HG02885 (cell line): ENCODE data around the gene ETNK1.

Source experiments
- ATAC-seq: cut with Tn5 transposase; IDR thresholded peaks from one replicate; pipeline ENCODE4 v1.9.1; 2021; ENCODE audit warnings: mild to moderate bottlenecking; ENCODE audit not compliant: unreplicated experiment, poor library complexity

ETNK1 gene

DNA sequence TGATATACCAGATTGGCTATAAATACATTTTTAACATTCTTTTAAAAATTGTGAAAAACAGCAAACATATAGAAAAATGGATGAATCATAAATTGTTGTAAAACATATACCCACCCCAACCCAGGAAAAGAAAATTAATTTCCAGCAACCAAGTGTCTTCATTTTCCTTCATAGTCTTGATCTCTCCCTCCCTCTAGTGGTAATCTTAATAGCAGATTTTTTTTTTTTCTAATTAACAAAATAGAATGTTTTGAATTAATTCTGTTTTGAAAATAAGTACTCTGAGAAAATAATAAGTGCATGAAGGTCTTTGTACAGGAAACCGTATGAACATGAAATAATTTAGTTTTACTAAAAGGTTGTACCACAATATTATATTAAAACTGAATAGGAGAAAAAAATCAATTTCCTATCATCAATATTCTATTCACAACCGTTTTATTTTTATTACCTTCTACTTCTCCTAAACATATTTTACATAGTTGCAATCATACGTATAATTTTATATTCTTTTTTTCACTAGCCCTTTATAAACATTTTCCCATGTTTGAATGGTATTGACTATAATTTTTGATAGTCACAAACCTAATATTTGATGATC is 7.0 kb downstream of the ETNK1 start:
- ATAC-seq: no peak

GRCh38 chr12:22634883-22635282 is 9.9 kb downstream of the ETNK1 start:
- ATAC-seq: no peak

- no peak for ATAC-seq
These were observed 10.8 kb downstream of the ETNK1 start for GRCh38 chr12:22635812-22636211.

DNA sequence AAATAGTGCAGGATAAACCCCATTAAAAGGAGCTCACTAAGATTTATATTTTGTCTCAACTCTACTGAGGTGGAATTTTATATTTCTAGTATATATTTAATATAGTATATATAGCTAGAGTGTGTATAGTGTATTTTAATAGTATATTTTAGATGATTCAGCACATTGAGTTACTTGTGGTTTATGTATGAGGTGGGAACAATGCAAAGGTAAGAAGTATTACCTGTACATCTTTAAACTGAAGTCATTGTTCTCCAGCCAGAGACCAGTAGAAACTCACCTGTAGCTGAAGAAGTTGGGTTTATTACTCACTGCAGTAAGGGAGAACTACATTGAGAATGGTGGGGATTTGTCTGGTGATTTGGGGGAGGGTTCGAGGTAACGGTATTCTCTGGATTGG is 15.9 kb downstream of the ETNK1 start:
- no peak for ATAC-seq

GRCh38 chr12:22641353-22642053 is 16.5 kb downstream of the ETNK1 start:
- no peak for ATAC-seq

DNA sequence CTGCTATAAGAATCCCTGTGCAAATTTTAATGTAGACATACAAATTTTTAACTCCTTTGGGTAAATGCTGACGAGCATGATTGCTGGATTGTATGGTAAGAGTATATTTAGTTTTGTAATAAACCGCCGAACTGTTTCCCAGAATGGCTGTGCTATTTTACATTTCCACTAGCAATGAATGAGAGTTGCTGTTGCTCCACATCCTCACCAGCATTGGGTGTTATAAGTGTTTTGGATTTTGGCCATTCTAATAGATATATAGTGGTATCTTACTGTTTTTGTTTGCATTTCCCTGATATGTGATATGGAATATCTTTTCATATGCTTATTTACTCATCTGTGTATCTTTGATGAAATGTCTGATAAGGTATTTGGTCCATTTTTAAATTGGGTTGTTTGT is 23.7 kb downstream of the ETNK1 start:
- ATAC-seq: no peak

GRCh38 chr12:22653075-22653474 is 28.1 kb downstream of the ETNK1 start:
- ATAC-seq: no peak

DNA sequence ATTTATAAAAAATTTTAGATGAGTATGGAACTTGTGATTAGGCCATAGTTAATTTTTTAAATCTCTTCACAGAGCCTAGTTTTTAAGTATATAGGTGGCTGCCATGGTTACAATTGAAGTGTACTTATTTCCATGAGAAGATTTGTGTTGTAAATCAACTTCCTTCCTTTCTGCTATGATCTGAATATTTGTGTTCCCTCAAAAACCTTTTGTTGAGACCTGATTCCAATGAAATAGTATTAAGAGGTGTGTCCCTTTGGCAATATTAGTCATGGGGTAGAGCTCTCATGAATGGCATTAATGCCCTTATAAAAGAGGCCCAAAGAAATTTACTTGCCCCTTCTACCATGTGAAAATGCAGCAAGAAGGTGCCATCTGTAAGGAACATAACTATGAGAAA is 28.8 kb downstream of the ETNK1 start:
- ATAC-seq: no peak

DNA sequence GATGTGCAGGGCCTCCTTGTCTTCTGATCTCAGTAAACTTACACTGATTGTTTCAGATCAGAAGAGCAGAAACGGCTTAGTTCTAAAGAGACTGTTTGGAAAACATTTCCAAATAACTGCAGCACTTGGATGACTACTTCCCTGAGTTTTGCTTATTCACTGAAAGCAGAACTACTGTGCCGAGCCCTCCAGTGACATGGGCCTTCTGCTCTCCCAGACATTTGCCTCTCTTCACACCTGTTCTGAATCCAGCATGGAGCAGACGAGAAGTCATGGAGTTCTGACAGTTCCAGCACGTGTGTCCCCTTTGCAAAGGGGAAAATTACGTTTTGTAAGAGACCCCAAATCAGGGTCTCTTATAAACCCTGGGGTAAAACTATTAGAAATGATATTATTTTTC is 31.4 kb downstream of the ETNK1 start:
- no peak for ATAC-seq

DNA sequence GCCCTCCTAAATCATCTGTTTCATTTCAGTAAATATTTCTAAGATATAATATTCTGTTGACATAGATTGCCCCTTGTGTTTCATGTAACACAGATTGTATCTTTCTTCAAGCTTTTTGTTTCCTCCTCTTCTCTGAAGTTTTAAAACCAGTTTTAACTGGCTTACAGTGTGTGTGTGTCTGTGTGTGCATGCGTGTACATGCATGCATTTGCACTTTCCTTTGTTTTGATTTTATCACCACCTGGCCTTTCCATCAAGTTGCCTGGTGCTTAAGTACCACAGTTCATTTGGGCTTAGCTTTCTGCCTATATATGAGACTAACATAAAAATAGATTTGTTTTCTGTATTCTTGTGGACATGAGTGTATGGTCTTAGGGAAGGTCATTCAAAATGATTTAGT is 31.9 kb downstream of the ETNK1 start:
- no peak for ATAC-seq

GRCh38 chr12:22657538-22657937 is 32.6 kb downstream of the ETNK1 start:
- no peak for ATAC-seq

DNA sequence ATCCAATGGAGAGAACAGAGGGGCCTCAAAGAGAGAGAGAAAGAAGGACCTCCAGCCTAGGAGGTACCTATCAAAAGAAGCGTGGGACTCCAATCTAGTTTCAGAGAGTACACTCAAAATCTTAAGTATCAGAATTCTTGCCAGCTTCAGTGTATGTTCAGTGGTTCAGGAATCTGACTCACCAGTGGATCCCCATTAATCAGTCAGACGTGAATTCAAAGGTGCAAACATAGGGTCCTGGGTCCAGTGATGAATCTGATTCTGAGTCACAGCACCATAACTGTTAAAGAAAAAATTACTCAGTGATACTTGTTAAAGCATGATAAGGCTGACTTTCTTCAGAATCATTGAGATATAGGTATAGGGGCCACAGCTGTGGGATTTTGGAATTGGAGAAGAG is 33.2 kb downstream of the ETNK1 start:
- no peak for ATAC-seq

DNA sequence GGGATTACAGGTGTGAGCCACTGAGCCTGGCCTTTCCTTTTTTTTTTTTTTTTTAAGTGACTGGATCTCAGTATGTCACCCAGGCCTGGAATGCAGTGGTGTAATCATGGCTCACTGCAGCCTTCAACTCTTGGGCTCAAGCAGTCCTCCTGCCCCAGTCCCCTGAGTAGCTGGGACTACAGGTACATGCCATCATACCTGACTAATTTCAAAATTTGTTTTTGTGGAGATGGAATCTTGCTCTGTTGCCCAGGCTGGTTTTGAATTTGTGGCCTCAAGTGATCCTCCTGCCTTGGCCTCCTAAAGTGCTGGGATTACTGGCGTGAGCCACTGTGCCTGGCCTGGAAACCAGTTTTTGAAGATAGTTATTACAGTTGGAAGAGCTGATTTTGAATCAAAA is 37.4 kb downstream of the ETNK1 start:
- no peak for ATAC-seq

- ATAC-seq: no peak
These were observed 40.5 kb downstream of the ETNK1 start for GRCh38 chr12:22665476-22665875.

GRCh38 chr12:22667122-22667521 is 42.2 kb downstream of the ETNK1 start:
- ATAC-seq: no peak

DNA sequence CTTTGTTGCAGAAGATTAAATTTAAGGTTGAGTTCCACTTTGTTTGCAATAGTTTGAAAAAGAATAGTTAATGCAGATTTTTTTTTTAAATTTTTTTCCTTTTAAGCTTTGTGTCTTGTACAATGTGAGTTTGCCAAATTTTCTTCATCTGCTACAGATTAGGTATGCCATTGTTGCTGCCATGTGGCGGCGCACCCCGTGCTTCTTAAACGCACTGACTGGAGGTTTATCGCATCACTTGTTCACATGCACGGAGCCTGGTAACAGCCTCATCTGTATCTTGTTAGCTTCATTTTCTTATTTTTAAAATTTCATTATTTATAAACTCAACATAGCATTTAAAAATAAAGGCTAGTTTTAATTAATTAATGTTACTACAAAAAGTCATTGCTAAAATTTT is 43.5 kb downstream of the ETNK1 start:
- no peak for ATAC-seq

DNA sequence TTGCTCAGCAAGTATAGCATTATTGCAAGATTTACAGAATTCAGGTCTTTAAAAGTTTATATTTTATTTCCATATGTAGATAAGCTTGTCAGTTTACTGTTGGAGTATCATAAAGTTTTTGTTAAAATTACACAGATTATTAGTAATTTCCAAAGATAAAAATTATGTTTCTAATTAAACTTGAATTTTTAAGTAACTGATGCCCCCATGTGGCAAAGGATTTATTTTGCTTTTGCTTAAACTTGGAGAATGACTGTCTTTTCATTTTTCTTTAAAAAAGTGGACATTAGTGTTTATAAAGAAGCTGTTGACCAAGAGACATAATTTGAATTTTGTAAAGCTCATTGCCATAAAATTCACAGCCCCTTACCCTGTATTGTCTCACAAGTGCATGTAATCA is 45.8 kb downstream of the ETNK1 start:
- ATAC-seq: no peak

DNA sequence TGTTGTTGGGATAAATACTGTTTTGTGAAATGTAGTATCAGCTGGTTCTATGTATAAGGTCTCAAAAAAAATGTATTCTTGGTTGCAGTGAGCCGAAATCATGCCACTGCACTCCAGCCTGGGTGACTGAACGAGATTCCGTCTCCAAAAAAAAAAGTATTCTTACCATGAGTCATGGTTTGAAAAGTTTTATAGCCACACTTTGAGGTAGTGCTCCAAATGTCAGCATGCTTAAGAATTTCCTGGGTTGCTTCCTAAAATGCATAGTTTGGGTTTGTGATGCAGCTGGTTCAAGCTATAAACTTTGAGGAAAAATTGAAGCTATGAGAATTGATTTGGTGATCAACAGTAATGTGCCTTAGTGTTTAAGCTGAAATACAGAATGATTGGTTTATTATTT is 48.0 kb downstream of the ETNK1 start:
- ATAC-seq: no peak

- ATAC-seq: no peak
These were observed 53.0 kb downstream of the ETNK1 start for GRCh38 chr12:22677781-22678574.

DNA sequence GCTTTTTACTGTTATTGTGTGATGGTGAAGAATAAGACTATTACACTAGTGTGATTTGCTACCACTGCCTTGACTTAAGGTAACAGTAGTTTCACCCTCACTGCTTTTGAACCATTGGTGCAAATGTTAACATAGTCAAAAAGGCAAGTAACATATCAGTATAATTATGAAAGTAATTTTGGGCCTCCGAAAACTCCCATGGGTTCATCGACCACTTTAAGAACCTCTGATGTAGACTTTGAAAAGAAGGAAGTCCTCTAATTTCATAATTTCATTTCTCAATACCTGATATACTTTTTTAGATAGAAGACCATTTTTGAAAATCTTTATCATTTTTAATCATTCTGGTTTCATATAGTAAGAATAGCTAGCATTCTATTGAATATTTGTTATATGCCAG is 57.7 kb downstream of the ETNK1 start:
- peak; percentile 38 for ATAC-seq

DNA sequence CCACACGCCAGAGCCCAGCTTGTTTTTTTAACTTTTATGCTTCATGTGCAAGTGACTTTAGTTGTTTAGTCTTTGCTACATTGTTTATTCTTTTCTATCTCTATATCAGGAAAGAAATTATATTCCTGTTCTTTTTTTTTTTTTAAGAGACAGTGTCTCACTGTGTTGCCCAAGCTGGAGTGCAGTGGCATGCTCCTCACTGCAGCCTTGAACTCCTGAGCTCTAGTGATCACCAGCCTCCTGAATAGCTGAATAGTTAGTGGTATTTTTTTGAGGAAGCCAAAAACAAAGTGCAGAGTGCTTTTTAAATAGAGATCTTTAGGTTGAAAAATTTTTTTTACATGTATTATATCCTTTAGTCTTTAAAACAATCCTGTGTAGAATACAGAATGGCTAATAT is 58.2 kb downstream of the ETNK1 start:
- ATAC-seq: peak; percentile 0
